Mesothelial cell of epicardium (in vitro differentiated cells): ENCODE measurements around the gene C16orf95. TPM values are rescaled to one million over a fixed set of nuclear protein-coding genes. Genes with fewer than 3 reads are reported as not detected.

Experiments
- DNase-seq, 2 experiments: peaks; one replicate each; pipeline ENCODE4 v3.0.0; 2021; ENCODE audit warnings: low spot score in 2 of 2; ENCODE audit not compliant: unreplicated experiment in 2 of 2
- H3K27ac Mint-ChIP-seq: 2 replicates; pipeline ENCODE4 v1.8.0; 2021; ENCODE audit warnings: mixed read lengths
- H3K27me3 Mint-ChIP-seq: 2 replicates; pipeline ENCODE4 v1.8.0; 2021; ENCODE audit warnings: low read depth, mixed read lengths
- H3K36me3 Mint-ChIP-seq: 2 replicates; pipeline ENCODE4 v1.8.0; 2021; ENCODE audit warnings: mixed read lengths
- H3K4me1 Mint-ChIP-seq: 2 replicates; pipeline ENCODE4 v1.8.0; 2021; ENCODE audit warnings: mixed read lengths
- H3K4me3 Mint-ChIP-seq: 2 replicates; pipeline ENCODE4 v1.8.0; 2021; ENCODE audit warnings: mild to moderate bottlenecking, moderate library complexity, mixed read lengths
- H3K9me3 Mint-ChIP-seq: 2 replicates; pipeline ENCODE4 v1.8.0; 2021; ENCODE audit warnings: mixed read lengths
- CTCF ChIP-seq: fragments of 200-600 bp; sonication (generic); IDR thresholded peaks from one replicate; pipeline ENCODE4 v1.5.0; 2021; ENCODE audit warnings: antibody characterized with exemption; ENCODE audit not compliant: unreplicated experiment
- total RNA-seq: library from RNA; stranded (reverse); gene quantifications from 3 replicates; pipeline ENCODE4 v1.2.1, GENCODE V29; 2021

Gene C16orf95
- total RNA-seq, 1 donor from 2014 or later: 4.6 TPM

- H3K9me3 Mint-ChIP-seq: no peaks in the 10 kb centered on the region
- H3K36me3 Mint-ChIP-seq: no peaks in the 10 kb centered on the region
- no peak for DNase-seq
- H3K4me3 Mint-ChIP-seq: no peak overlapping the region
- TF ChIP-seq CTCF: no peak
- no peaks in the 10 kb centered on the region for H3K27me3 Mint-ChIP-seq
- H3K4me1 Mint-ChIP-seq: peaks cover 7% of the 10 kb centered on the region
- H3K27ac Mint-ChIP-seq: no peak overlapping the region
These were observed 5.9 kb upstream of the C16orf95 start for GRCh38 chr16:87322833-87323726.

DNA sequence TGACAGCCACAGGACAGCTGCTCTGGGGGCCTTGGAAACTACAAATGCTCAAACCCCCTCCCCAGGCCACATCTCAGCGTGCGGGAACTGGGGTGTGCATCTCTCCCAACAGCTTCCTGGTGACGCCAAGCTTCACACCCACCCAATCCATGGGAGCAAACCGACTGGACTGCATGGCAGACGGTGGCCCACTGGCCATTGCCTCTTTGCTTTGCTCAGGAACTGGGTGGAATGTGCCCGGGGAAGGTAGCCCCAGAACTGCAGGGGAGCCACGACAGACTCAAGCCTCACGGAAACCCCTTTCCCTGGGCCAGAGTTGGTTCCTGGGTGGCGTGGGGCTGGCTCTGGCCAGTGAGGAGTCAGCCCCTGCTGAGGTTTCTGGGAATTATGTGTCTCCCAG lies 5.2 kb upstream of the C16orf95 start:
- H3K27ac Mint-ChIP-seq: no peak overlapping the region
- H3K4me1 Mint-ChIP-seq: peaks cover 9% of the 10 kb centered on the region
- H3K27me3 Mint-ChIP-seq: no peaks in the 10 kb centered on the region
- no peaks in the 10 kb centered on the region for H3K9me3 Mint-ChIP-seq
- H3K4me3 Mint-ChIP-seq: no peak overlapping the region
- H3K36me3 Mint-ChIP-seq: no peaks in the 10 kb centered on the region
- TF ChIP-seq CTCF: no peak
- DNase-seq: no peak

GRCh38 chr16:87321336-87322107 lies 4.3 kb upstream of the C16orf95 start:
- no peaks in the 10 kb centered on the region for H3K27me3 Mint-ChIP-seq
- no peak overlapping the region for H3K4me3 Mint-ChIP-seq
- TF ChIP-seq CTCF: no peak
- H3K4me1 Mint-ChIP-seq: peaks cover 11% of the 10 kb centered on the region
- H3K36me3 Mint-ChIP-seq: no peaks in the 10 kb centered on the region
- DNase-seq: no peak
- H3K27ac Mint-ChIP-seq: no peak overlapping the region
- no peaks in the 10 kb centered on the region for H3K9me3 Mint-ChIP-seq

GRCh38 chr16:87320510-87321227 lies 3.5 kb upstream of the C16orf95 start:
- H3K9me3 Mint-ChIP-seq: no peaks in the 10 kb centered on the region
- H3K36me3 Mint-ChIP-seq: no peaks in the 10 kb centered on the region
- H3K27ac Mint-ChIP-seq: no peak overlapping the region
- peaks cover 11% of the 10 kb centered on the region for H3K4me1 Mint-ChIP-seq
- no peaks in the 10 kb centered on the region for H3K27me3 Mint-ChIP-seq
- no peak overlapping the region for H3K4me3 Mint-ChIP-seq
- TF ChIP-seq CTCF: no peak
- DNase-seq: no peak

DNA sequence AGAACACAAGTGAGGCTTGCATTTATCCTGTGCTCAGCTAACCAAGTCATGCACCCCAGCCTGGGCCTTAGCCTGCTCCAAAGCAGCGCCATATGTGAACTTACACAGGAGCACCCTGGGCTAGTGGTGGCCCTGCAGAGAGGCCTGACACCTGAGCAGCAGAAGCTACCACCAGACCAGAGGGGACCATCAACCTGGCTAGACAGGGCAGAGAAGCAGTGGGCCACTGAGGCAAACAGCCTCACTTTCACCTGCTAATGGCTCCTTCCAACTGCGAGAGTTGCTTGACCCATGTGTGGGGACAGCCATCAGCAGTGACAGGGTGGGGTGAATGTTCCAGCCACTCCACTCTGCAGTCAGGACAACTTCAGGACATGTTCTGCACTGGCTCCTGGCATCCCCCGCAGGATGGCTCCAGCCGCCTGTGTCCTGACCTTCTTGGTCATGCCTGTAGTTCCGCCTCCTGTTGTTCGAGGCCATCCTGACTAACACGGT lies 2.9 kb upstream of the C16orf95 start:
- H3K9me3 Mint-ChIP-seq: no peaks in the 10 kb centered on the region
- H3K27ac Mint-ChIP-seq: no peak overlapping the region
- H3K4me3 Mint-ChIP-seq: no peak overlapping the region
- TF ChIP-seq CTCF: no peak
- DNase-seq: no peak
- no peaks in the 10 kb centered on the region for H3K27me3 Mint-ChIP-seq
- peaks cover 11% of the 10 kb centered on the region for H3K4me1 Mint-ChIP-seq
- no peaks in the 10 kb centered on the region for H3K36me3 Mint-ChIP-seq
